WTC11 (cell line): ENCODE data around the gene BMP2K. TPM values are rescaled to one million over a fixed set of nuclear protein-coding genes. Genes with fewer than 3 reads are reported as not detected.

ENCODE experiments used
- ATAC-seq: fragments of 200-7000 bp; cut with Tn5 transposase; 2 replicates; pipeline ENCODE4 v1.10.0; 2021; ENCODE audit warnings: mild to moderate bottlenecking, moderate library complexity
- CTCF ChIA-PET: fragments of 300-600 bp; sonication (Branson Sonifier 250); formaldehyde crosslinking; loops from one replicate; lab custom pipeline; 2021; ENCODE audit warnings: antibody characterized with exemption; lab: Charles Lee
- POLR2A ChIA-PET: fragments of 350-600 bp; sonication (Branson Sonifier 250); formaldehyde crosslinking; loops from one replicate; lab custom pipeline; 2021; ENCODE audit warnings: antibody characterized with exemption; lab: Charles Lee
- DNase-seq: peaks from one replicate; pipeline ENCODE4 v3.0.0; 2021; ENCODE audit warnings: low spot score
- H3K27ac Mint-ChIP-seq: 2 replicates; pipeline ENCODE4 v1.8.0; 2021; ENCODE audit warnings: mixed read lengths
- H3K27me3 Mint-ChIP-seq: 2 replicates; pipeline ENCODE4 v1.8.0; 2021; ENCODE audit warnings: low read depth, mild to moderate bottlenecking, moderate library complexity, mixed read lengths
- H3K36me3 Mint-ChIP-seq: 2 replicates; pipeline ENCODE4 v1.8.0; 2021; ENCODE audit warnings: mixed read lengths
- H3K4me1 Mint-ChIP-seq: 2 replicates; pipeline ENCODE4 v1.8.0; 2022; ENCODE audit warnings: mixed read lengths
- H3K4me3 Mint-ChIP-seq: 2 replicates; pipeline ENCODE4 v1.8.0; 2021; ENCODE audit warnings: mild to moderate bottlenecking, moderate library complexity, mixed read lengths
- H3K9me3 Mint-ChIP-seq: 2 replicates; pipeline ENCODE4 v1.8.0; 2021; ENCODE audit warnings: mixed read lengths
- AFF4 ChIP-seq: sonication (generic); formaldehyde crosslinking; IDR thresholded peaks from 2 replicates; pipeline ENCODE4 v1.8.1; 2023; ENCODE audit warnings: mild to moderate bottlenecking, missing genetic modification reagents, borderline replicate concordance
- AR ChIP-seq: fragments of 250-450 bp; sonication (Bioruptor Pico); IDR thresholded peaks from 2 replicates; pipeline ENCODE4 v1.9.0; 2021; ENCODE audit warnings: mild to moderate bottlenecking
- ATF1 ChIP-seq: sonication (generic); formaldehyde crosslinking; IDR thresholded peaks from 2 replicates; pipeline ENCODE4 v1.8.1; 2023; ENCODE audit warnings: mild to moderate bottlenecking, moderate library complexity, missing genetic modification reagents
- E2F1 ChIP-seq: sonication (generic); formaldehyde crosslinking; IDR thresholded peaks from 2 replicates; pipeline ENCODE4 v1.8.0; 2022; ENCODE audit warnings: mild to moderate bottlenecking, missing genetic modification reagents
- ESRRA ChIP-seq: sonication (generic); formaldehyde crosslinking; IDR thresholded peaks from 2 replicates; pipeline ENCODE4 v1.8.1; 2022; ENCODE audit warnings: mild to moderate bottlenecking, missing genetic modification reagents, borderline replicate concordance
- GABPB1 ChIP-seq: sonication (generic); formaldehyde crosslinking; IDR thresholded peaks from 2 replicates; pipeline ENCODE4 v1.8.1; 2023; ENCODE audit warnings: mild to moderate bottlenecking, missing genetic modification reagents
- GRHL2 ChIP-seq: fragments of 250-450 bp; sonication (Bioruptor Pico); IDR thresholded peaks from 2 replicates; pipeline ENCODE4 v1.8.0; 2022; ENCODE audit warnings: mild to moderate bottlenecking, moderate library complexity; ENCODE audit not compliant: insufficient replicate concordance, severe bottlenecking
- IRF1 ChIP-seq: sonication (generic); formaldehyde crosslinking; IDR thresholded peaks from 2 replicates; pipeline ENCODE4 v1.8.0; 2023; ENCODE audit warnings: missing genetic modification reagents
- MLX ChIP-seq: sonication (generic); formaldehyde crosslinking; IDR thresholded peaks from 2 replicates; pipeline ENCODE4 v1.8.1; 2023; ENCODE audit warnings: mild to moderate bottlenecking, missing genetic modification reagents, moderate library complexity
- MYBL2 ChIP-seq: sonication (generic); formaldehyde crosslinking; IDR thresholded peaks from 2 replicates; pipeline ENCODE4 v1.8.1; 2023; ENCODE audit warnings: mild to moderate bottlenecking, moderate library complexity, missing genetic modification reagents
- NR1H2 ChIP-seq: sonication (generic); formaldehyde crosslinking; IDR thresholded peaks from 2 replicates; pipeline ENCODE4 v1.9.0; 2021; ENCODE audit warnings: mild to moderate bottlenecking, moderate library complexity, missing genetic modification reagents
- NR2C2 ChIP-seq: sonication (generic); formaldehyde crosslinking; IDR thresholded peaks from 2 replicates; pipeline ENCODE4 v1.8.0; 2022; ENCODE audit warnings: mild to moderate bottlenecking, missing genetic modification reagents
- STAT6 ChIP-seq: sonication (generic); formaldehyde crosslinking; conservative IDR thresholded peaks from 2 replicates; pipeline ENCODE4 v1.8.1; 2023; ENCODE audit warnings: mild to moderate bottlenecking, low read depth, missing genetic modification reagents, moderate library complexity
- USF1 ChIP-seq: sonication (generic); formaldehyde crosslinking; IDR thresholded peaks from 2 replicates; pipeline ENCODE4 v1.8.0; 2022; ENCODE audit warnings: mild to moderate bottlenecking, missing genetic modification reagents
- ZNF138 ChIP-seq: sonication (generic); formaldehyde crosslinking; conservative IDR thresholded peaks from 2 replicates; pipeline ENCODE4 v1.8.1; 2022; ENCODE audit warnings: mild to moderate bottlenecking, moderate library complexity, missing genetic modification reagents
- ZNF232 ChIP-seq: sonication (generic); formaldehyde crosslinking; IDR thresholded peaks from 2 replicates; pipeline ENCODE4 v1.8.0; 2022; ENCODE audit warnings: mild to moderate bottlenecking, missing genetic modification reagents
- ZNF532 ChIP-seq: fragments of 250-450 bp; sonication (Bioruptor Pico); IDR thresholded peaks from 2 replicates; pipeline ENCODE4 v1.9.0; 2021; ENCODE audit warnings: mild to moderate bottlenecking, borderline replicate concordance
- ZSCAN18 ChIP-seq: fragments of 250-450 bp; sonication (Bioruptor Pico); IDR thresholded peaks from 2 replicates; pipeline ENCODE4 v2.1.2; 2022; ENCODE audit warnings: mild to moderate bottlenecking, moderate library complexity
- total RNA-seq: library from RNA; stranded (reverse); gene quantifications from 3 replicates; pipeline ENCODE4 v1.2.3, GENCODE V29; 2021

The BMP2K gene
- total RNA-seq, 1 experiment from 2014 or later: 19.9 TPM

GRCh38 chr4:78781924-78782323 is 5.8 kb downstream of the BMP2K start:
- ATAC-seq (no peak), DNase-seq (no peak)
- H3K9me3 Mint-ChIP-seq: no peaks in the 10 kb centered on the region
- CTCF ChIA-PET: interaction anchor here (0.6 kb wide), 1 partner anchor 96 kb away, joined by 3 read pairs; no protein-coding TSS in a partner anchor
- H3K27me3 Mint-ChIP-seq: no peaks in the 10 kb centered on the region
- no peak overlapping the region for H3K4me3 Mint-ChIP-seq
- no peaks in the 10 kb centered on the region for H3K36me3 Mint-ChIP-seq
- TF ChIP-seq ESRRA (CRISPR knock-in tag) (no peak), IRF1 (CRISPR knock-in tag) (no peak), AFF4 (CRISPR knock-in tag) (no peak), USF1 (CRISPR knock-in tag) (no peak), ZSCAN18 (no peak), ZNF138 (CRISPR knock-in tag) (no peak), STAT6 (CRISPR knock-in tag) (no peak), AR (no peak), GABPB1 (CRISPR knock-in tag) (no peak), MLX (no peak), ZNF532 (CRISPR knock-in tag) (no peak), E2F1 (no peak), NR1H2 (no peak), GRHL2 (no peak), NR2C2 (CRISPR knock-in tag) (no peak), ZNF232 (no peak), ATF1 (CRISPR knock-in tag) (no peak), MYBL2 (CRISPR knock-in tag) (no peak)
- POLR2A ChIA-PET: no interaction called here
- peaks cover 17% of the 10 kb centered on the region for H3K4me1 Mint-ChIP-seq
- H3K27ac Mint-ChIP-seq: no peak overlapping the region
